ENCODE results near the gene ZDHHC8. TPM values are rescaled to one million over a fixed set of nuclear protein-coding genes. Genes with fewer than 3 reads are reported as not detected.

The ZDHHC8 gene
- total and polyA plus RNA-seq, 2 donors (not counting 3 experiments of a cell fraction or from before 2014, with no cell fraction given), result 49.8 to 131 TPM

DNA sequence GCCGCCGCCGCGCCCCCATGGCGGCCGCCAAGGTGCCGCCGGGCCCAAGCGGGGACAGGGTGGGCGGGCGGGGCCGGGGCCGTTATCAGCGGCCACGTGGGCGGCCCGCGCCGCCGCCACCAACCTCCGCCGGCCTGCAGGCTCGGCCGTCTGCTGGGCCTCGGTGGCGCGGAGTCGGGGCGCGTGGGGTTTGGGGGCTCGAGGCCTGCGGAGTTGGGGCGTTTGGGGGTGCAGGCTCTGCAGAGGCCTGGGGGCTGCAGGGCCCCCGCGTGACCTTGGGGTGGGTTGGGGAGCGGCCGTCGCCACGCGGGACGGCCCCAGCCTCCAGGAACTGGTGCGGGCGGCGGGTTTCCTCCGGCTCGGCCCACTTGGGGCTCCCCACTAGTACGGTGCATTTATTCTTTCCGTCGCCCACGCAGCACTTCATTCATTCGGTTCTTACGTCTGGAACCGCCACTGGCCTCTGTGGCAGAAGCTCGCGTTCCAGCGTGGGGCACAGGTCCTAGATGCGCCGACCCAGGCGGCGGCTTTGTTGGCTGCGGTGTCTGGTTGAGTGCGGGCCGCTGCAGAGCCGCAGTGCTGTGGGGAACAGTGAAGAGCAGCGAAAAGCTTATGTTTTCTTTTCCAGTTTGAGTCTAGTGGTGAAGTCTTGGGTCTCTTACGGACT, 13.8 kb upstream of the ZDHHC8 start:
- Histone ChIP-seq H2AFZ (ENCODE audit: low read depth, low read length) (peak overlapping the region; percentile 7), H3K9ac (replicated peaks; ENCODE audit: extremely low read depth, insufficient read depth, low read length) (peak overlapping the region; percentile 83), H3K36me3 (ENCODE audit: control insufficient read depth in 2 of 2, extremely low read depth in 1 of 2, insufficient read depth in 2 of 2, low read length in 2 of 2) (peaks cover 9 to 25% of the 10 kb centered on the region in 2 experiments), H3K9me1 (replicated peaks; ENCODE audit: control insufficient read depth, extremely low read depth, insufficient read depth, low read length) (no peaks in the 10 kb centered on the region), H3K27me3 (ENCODE audit: control insufficient read depth in 2 of 2, insufficient read depth in 2 of 2, low read length in 2 of 2) (no peaks in the 10 kb centered on the region), H3K4me1 (ENCODE audit: control insufficient read depth, extremely low read depth, insufficient read depth, low read length) (peaks cover 22% of the 10 kb centered on the region), H3K4me2 (ENCODE audit: insufficient read depth, low read length) (peak overlapping the region; percentile 96), H3K27ac (ENCODE audit: insufficient read depth, low read depth, low read length) (peak overlapping the region; percentile 55), H3K4me3 (replicated peaks in 1 of 3; ENCODE audit: insufficient read depth in 1 of 3, low read depth in 1 of 3, low read length in 3 of 3) (peak overlapping the region; percentile 84 to 92 (median 87)), H4K20me1 (replicated peaks; ENCODE audit: control insufficient read depth, extremely low read depth, insufficient read depth, low read length) (no peaks in the 10 kb centered on the region), H3K9me3 (replicated peaks; ENCODE audit: control insufficient read depth, insufficient read depth, low read length) (no peaks in the 10 kb centered on the region), H3K79me2 (ENCODE audit: control insufficient read depth, insufficient read depth, low read length) (peaks cover 74% of the 10 kb centered on the region)
- ChIA-PET POLR2A (interaction anchor here (0.7 kb wide), 1 partner anchor 37 kb away, joined by 3 read pairs; no protein-coding TSS in a partner anchor), CTCF (interaction anchor here (0.7 to 1.4 kb wide), 3 partner anchors 8 to 387 kb away, joined by 3 to 4 read pairs (median 4); no protein-coding TSS in a partner anchor)
- dilution Hi-C loops (cut with MboI; ENCODE audit: extremely low pct_ligation_motif_present, low sequenced_read_pairs) (no loop called here), intact Hi-C loops (cut with micrococcal nuclease) (loop anchor here (1.0 kb wide), 1 partner anchor 37 kb away; the partner anchor contains the start of gene DGCR8)
- DNase-seq (ENCODE audit: low read depth, low spot score), result peak; percentile 25
- no TSS peak for BruUV-seq (replicated peaks)
- peak; percentile 80 for FAIRE-seq
- TF ChIP-seq EZH2 (IDR thresholded peaks at IDR 0.05; ENCODE audit: borderline replicate concordance, low read depth, low read length, severe bottlenecking), result no peak
- no peak for TF ChIP-seq POLR2A (IDR thresholded peaks at IDR 0.05; ENCODE audit: low read depth, low read length)
- no peak for TF ChIP-seq POLR2AphosphoS5 (IDR thresholded peaks at IDR 0.05; ENCODE audit: insufficient read depth, low read depth, low read length)
- TF ChIP-seq MYC (IDR thresholded peaks at IDR 0.05; ENCODE audit: low read depth, low read length), result no peak
- TF ChIP-seq JUN (IDR thresholded peaks at IDR 0.05; ENCODE audit: borderline replicate concordance, insufficient read depth, insufficient read length, low read depth), result no peak
- no peak for TF ChIP-seq GATA2 (IDR thresholded peaks at IDR 0.05; ENCODE audit: insufficient read depth, insufficient read length, low read depth, low read length)
- TF ChIP-seq, protein P1, sequence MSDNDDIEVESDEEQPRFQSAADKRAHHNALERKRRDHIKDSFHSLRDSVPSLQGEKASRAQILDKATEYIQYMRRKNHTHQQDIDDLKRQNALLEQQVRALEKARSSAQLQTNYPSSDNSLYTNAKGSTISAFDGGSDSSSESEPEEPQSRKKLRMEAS (IDR thresholded peaks at IDR 0.05; ENCODE audit: insufficient read depth, insufficient read length), result no peak
- no peak for TF ChIP-seq FOS (IDR thresholded peaks at IDR 0.05; ENCODE audit: borderline replicate concordance, insufficient read depth, low read length)
